Measurements from ENCODE around the gene ADAMTS18.

- TF ChIP-seq CTCF (conservative IDR thresholded peaks at IDR 0.05; ENCODE audit: low read length), result no peak
- no peak for TF ChIP-seq EZH2phosphoT487 (IDR thresholded peaks at IDR 0.05; ENCODE audit: borderline replicate concordance)
These were observed 110.1 kb downstream of the ADAMTS18 start for GRCh38 chr16:77324729-77325128.
